Astrocyte of the cerebellum (primary cell): ENCODE data around the gene HLA-B.
"Not testable (repeated sequence)": the region's sequence is repeated elsewhere in the genome, so short reads cannot be mapped to it uniquely, and the experiment has no call there.

Experiments used
- DNase-seq: peaks from one replicate; pipeline ENCODE4 v3.0.0-alpha.2; 2011; ENCODE audit warnings: low read depth
- H3K4me3 ChIP-seq: 2 replicates; pipeline ENCODE4 v1.5.1; 2011; ENCODE audit warnings: mild to moderate bottlenecking, low read depth, low read length, moderate library complexity
- CTCF ChIP-seq: IDR thresholded peaks from 2 replicates; pipeline ENCODE4 v1.5.1; 2012; ENCODE audit warnings: low read length, low read depth, moderate library complexity, mild to moderate bottlenecking; ENCODE audit errors: missing control alignments
- in situ Hi-C: cut with HindIII; loops from 2 replicates; pipeline ENCODE4 v1.10.0; 2017; ENCODE audit warnings: low sequenced_read_pairs

Gene HLA-B

DNA sequence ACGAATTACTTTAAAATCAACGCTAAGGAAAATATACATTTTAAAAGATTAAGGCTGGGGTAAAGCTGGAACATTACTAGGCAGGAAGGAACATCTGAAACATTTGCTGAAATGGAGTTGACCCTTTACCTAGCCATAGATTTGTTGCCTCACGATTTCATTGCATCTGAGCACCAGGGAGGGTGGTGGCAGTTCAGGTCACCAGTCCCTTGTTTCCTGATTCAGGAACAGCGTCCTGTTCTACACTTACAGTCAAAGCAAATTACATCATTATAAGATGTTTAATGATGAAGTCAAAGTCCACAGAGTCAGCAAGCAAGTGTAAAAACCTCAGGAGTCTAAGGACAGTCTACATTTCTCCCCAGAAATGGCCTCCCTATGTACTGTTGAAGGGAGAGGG, 37.4 kb upstream of the HLA-B start:
- H3K4me3 ChIP-seq, result no peak overlapping the region
- DNase-seq, result no peak
- TF ChIP-seq CTCF, result no peak
- in situ Hi-C loops, result no loop called here

- no peak for TF ChIP-seq CTCF
- DNase-seq, result no peak
- in situ Hi-C loops, result no loop called here
- no peak overlapping the region for H3K4me3 ChIP-seq
Measured at GRCh38 chr6:31393932-31394331, 37.0 kb upstream of the HLA-B start.

GRCh38 chr6:31389802-31390132, 32.8 kb upstream of the HLA-B start:
- H3K4me3 ChIP-seq, in situ Hi-C loops, DNase-seq: not testable (repeated sequence)

GRCh38 chr6:31388916-31389801, 32.2 kb upstream of the HLA-B start:
- DNase-seq, in situ Hi-C loops, H3K4me3 ChIP-seq: not testable (repeated sequence)

- H3K4me3 ChIP-seq, result no peak overlapping the region
- in situ Hi-C loops, result no loop called here
- no peak for TF ChIP-seq CTCF
- DNase-seq, result no peak
Measured at GRCh38 chr6:31386977-31387376, 30.0 kb upstream of the HLA-B start.

GRCh38 chr6:31386099-31386498, 29.1 kb upstream of the HLA-B start:
- no peak for TF ChIP-seq CTCF
- no peak overlapping the region for H3K4me3 ChIP-seq
- DNase-seq, result no peak
- in situ Hi-C loops, result no loop called here

- in situ Hi-C loops, result no loop called here
- DNase-seq, result no peak
- no peak overlapping the region for H3K4me3 ChIP-seq
- TF ChIP-seq CTCF, result no peak
Measured at GRCh38 chr6:31385041-31385440, 28.1 kb upstream of the HLA-B start.

DNA sequence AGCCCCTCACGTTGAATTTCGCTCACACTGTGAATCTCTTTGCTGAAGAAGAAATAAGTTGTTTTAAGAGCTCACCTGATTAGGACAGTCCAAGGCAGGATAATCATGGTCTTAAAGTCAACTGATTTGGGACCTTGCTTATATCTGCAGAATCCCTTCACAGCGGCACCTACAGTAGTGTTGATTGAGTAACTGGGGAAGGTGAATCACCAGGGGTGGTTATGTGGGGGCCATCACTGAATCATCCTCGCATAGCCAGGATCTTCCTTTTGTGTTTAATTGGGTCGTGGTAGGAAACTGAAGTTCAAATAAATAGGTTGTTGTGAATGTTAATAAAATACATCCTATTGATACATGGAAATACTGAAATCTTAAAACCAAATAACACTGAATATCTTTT, 26.2 kb upstream of the HLA-B start:
- no peak for DNase-seq
- TF ChIP-seq CTCF, result no peak
- in situ Hi-C loops, result no loop called here
- no peak overlapping the region for H3K4me3 ChIP-seq
